ENCODE measurements around the gene AMN1. TPM values are rescaled to one million over a fixed set of nuclear protein-coding genes. Genes with fewer than 3 reads are reported as not detected.
"Not testable (repeated sequence)": the region's sequence is repeated elsewhere in the genome, so short reads cannot be mapped to it uniquely, and the experiment has no call there.

Gene AMN1
- polyA plus RNA-seq, 4 donors = 1.3 to 8.6 (median 5.8) TPM

GRCh38 chr12:31744363-31744762 is 15.5 kb upstream of the AMN1 start:
- WGBS, 3 donors = 15 to 66% (median 48%) methylated on average over 4 of the region's 4 CpGs
- H3K36me3 ChIP-seq (ENCODE audit: control insufficient read depth in 3 of 3, insufficient read depth in 2 of 3, low read depth in 1 of 3, low read length in 3 of 3); H3K4me1 ChIP-seq (ENCODE audit: control insufficient read depth in 3 of 3, insufficient read depth in 2 of 3, low read depth in 1 of 3, low read length in 2 of 3); H3K27me3 ChIP-seq (ENCODE audit: control insufficient read depth in 3 of 3, insufficient read depth in 3 of 3, low read length in 3 of 3); H3K4me3 ChIP-seq (ENCODE audit: low read depth in 1 of 3, low read length in 3 of 3): not testable (repeated sequence)
- FAIRE-seq (peak; percentile 19), DNase-seq (peak in 1 of 2 donors; percentile 90)
- peak overlapping the region; percentile 44 to 86 (median 68) for H3K27ac ChIP-seq (ENCODE audit: low read depth in 1 of 3, low read length in 2 of 3)
- H3K9me3 ChIP-seq (ENCODE audit: control insufficient read depth in 2 of 2, insufficient read depth in 1 of 2, low read depth in 1 of 2, low read length in 1 of 2) = peaks cover 0 to 32% of the 10 kb centered on the region in 2 donors

- H3K4me1 ChIP-seq (ENCODE audit: control insufficient read depth in 3 of 3, insufficient read depth in 2 of 3, low read depth in 1 of 3, low read length in 2 of 3) = peaks cover 0 to 4% (median 2%) of the 10 kb centered on the region in 3 donors
- DNase-seq (peak in 1 of 2 donors; percentile 69), FAIRE-seq (no peak)
- no peak overlapping the region for H3K4me3 ChIP-seq (ENCODE audit: low read depth in 1 of 3, low read length in 3 of 3)
- no peak overlapping the region for H3K27ac ChIP-seq (ENCODE audit: low read depth in 1 of 3, low read length in 2 of 3)
- no peaks in the 10 kb centered on the region for H3K36me3 ChIP-seq (ENCODE audit: control insufficient read depth in 3 of 3, insufficient read depth in 2 of 3, low read depth in 1 of 3, low read length in 3 of 3)
- no peaks in the 10 kb centered on the region for H3K27me3 ChIP-seq (ENCODE audit: control insufficient read depth in 3 of 3, insufficient read depth in 3 of 3, low read length in 3 of 3)
- 0 to 5% (median 4%) methylated on average over 1 of the region's 1 CpG for WGBS, 3 donors
- H3K9me3 ChIP-seq (ENCODE audit: control insufficient read depth in 2 of 2, insufficient read depth in 1 of 2, low read depth in 1 of 2, low read length in 1 of 2) = peaks cover 0 to 18% of the 10 kb centered on the region in 2 donors
These were observed 14.1 kb upstream of the AMN1 start for GRCh38 chr12:31742891-31743290.

- H3K4me3 ChIP-seq (ENCODE audit: low read depth in 1 of 3, low read length in 3 of 3) = no peak overlapping the region
- H3K36me3 ChIP-seq (ENCODE audit: control insufficient read depth in 3 of 3, insufficient read depth in 2 of 3, low read depth in 1 of 3, low read length in 3 of 3) = no peaks in the 10 kb centered on the region
- no peak for DNase-seq
- H3K9me3 ChIP-seq (ENCODE audit: control insufficient read depth in 2 of 2, insufficient read depth in 1 of 2, low read depth in 1 of 2, low read length in 1 of 2) = peaks cover 0 to 11% of the 10 kb centered on the region in 2 donors
- no peaks in the 10 kb centered on the region for H3K27me3 ChIP-seq (ENCODE audit: control insufficient read depth in 3 of 3, insufficient read depth in 3 of 3, low read length in 3 of 3)
- no peaks in the 10 kb centered on the region for H3K4me1 ChIP-seq (ENCODE audit: control insufficient read depth in 3 of 3, insufficient read depth in 2 of 3, low read depth in 1 of 3, low read length in 2 of 3)
- no peak overlapping the region for H3K27ac ChIP-seq (ENCODE audit: low read depth in 1 of 3, low read length in 2 of 3)
- no peak for FAIRE-seq
- WGBS, 3 donors = 55 to 61% (median 58%) methylated on average over 3 of the region's 3 CpGs
These were observed 11.8 kb upstream of the AMN1 start for GRCh38 chr12:31740628-31741027.

- FAIRE-seq (no peak), DNase-seq (no peak)
- H3K27me3 ChIP-seq (ENCODE audit: control insufficient read depth in 3 of 3, insufficient read depth in 3 of 3, low read length in 3 of 3) = no peaks in the 10 kb centered on the region
- WGBS, 3 donors = 68 to 76% (median 73%) methylated on average over 2 of the region's 2 CpGs
- H3K27ac ChIP-seq (ENCODE audit: low read depth in 1 of 3, low read length in 2 of 3) = no peak overlapping the region
- no peak overlapping the region for H3K4me3 ChIP-seq (ENCODE audit: low read depth in 1 of 3, low read length in 3 of 3)
- no peaks in the 10 kb centered on the region for H3K36me3 ChIP-seq (ENCODE audit: control insufficient read depth in 3 of 3, insufficient read depth in 2 of 3, low read depth in 1 of 3, low read length in 3 of 3)
- H3K4me1 ChIP-seq (ENCODE audit: control insufficient read depth in 3 of 3, insufficient read depth in 2 of 3, low read depth in 1 of 3, low read length in 2 of 3) = peaks cover 0 to 5% (median 2%) of the 10 kb centered on the region in 3 donors
- H3K9me3 ChIP-seq (ENCODE audit: control insufficient read depth in 2 of 2, insufficient read depth in 1 of 2, low read depth in 1 of 2, low read length in 1 of 2) = no peaks in the 10 kb centered on the region
These were observed 8.9 kb upstream of the AMN1 start for GRCh38 chr12:31737763-31738162.

- no peaks in the 10 kb centered on the region for H3K9me3 ChIP-seq (ENCODE audit: control insufficient read depth in 2 of 2, insufficient read depth in 1 of 2, low read depth in 1 of 2, low read length in 1 of 2)
- H3K27me3 ChIP-seq (ENCODE audit: control insufficient read depth in 3 of 3, insufficient read depth in 3 of 3, low read length in 3 of 3) = no peaks in the 10 kb centered on the region
- no peak overlapping the region for H3K4me3 ChIP-seq (ENCODE audit: low read depth in 1 of 3, low read length in 3 of 3)
- H3K4me1 ChIP-seq (ENCODE audit: control insufficient read depth in 3 of 3, insufficient read depth in 2 of 3, low read depth in 1 of 3, low read length in 2 of 3) = peaks cover 0 to 5% (median 2%) of the 10 kb centered on the region in 3 donors
- 79 to 82% (median 81%) methylated on average over 4 of the region's 4 CpGs for WGBS, 3 donors
- no peak overlapping the region for H3K27ac ChIP-seq (ENCODE audit: low read depth in 1 of 3, low read length in 2 of 3)
- H3K36me3 ChIP-seq (ENCODE audit: control insufficient read depth in 3 of 3, insufficient read depth in 2 of 3, low read depth in 1 of 3, low read length in 3 of 3) = no peaks in the 10 kb centered on the region
- DNase-seq (no peak), FAIRE-seq (no peak)
These were observed 8.5 kb upstream of the AMN1 start for GRCh38 chr12:31737345-31737744.

- H3K36me3 ChIP-seq (ENCODE audit: control insufficient read depth in 3 of 3, insufficient read depth in 2 of 3, low read depth in 1 of 3, low read length in 3 of 3) = no peaks in the 10 kb centered on the region
- no peak overlapping the region for H3K27ac ChIP-seq (ENCODE audit: low read depth in 1 of 3, low read length in 2 of 3)
- H3K4me3 ChIP-seq (ENCODE audit: low read depth in 1 of 3, low read length in 3 of 3) = no peak overlapping the region
- no peak for DNase-seq
- no peaks in the 10 kb centered on the region for H3K9me3 ChIP-seq (ENCODE audit: control insufficient read depth in 2 of 2, insufficient read depth in 1 of 2, low read depth in 1 of 2, low read length in 1 of 2)
- H3K4me1 ChIP-seq (ENCODE audit: control insufficient read depth in 3 of 3, insufficient read depth in 2 of 3, low read depth in 1 of 3, low read length in 2 of 3) = peaks cover 0 to 5% (median 2%) of the 10 kb centered on the region in 3 donors
- no peaks in the 10 kb centered on the region for H3K27me3 ChIP-seq (ENCODE audit: control insufficient read depth in 3 of 3, insufficient read depth in 3 of 3, low read length in 3 of 3)
- FAIRE-seq = no peak
These were observed 7.7 kb upstream of the AMN1 start for GRCh38 chr12:31736472-31736871.

- not testable (repeated sequence) for FAIRE-seq; H3K27me3 ChIP-seq (ENCODE audit: control insufficient read depth in 3 of 3, insufficient read depth in 3 of 3, low read length in 3 of 3); H3K4me1 ChIP-seq (ENCODE audit: control insufficient read depth in 3 of 3, insufficient read depth in 2 of 3, low read depth in 1 of 3, low read length in 2 of 3); DNase-seq; H3K36me3 ChIP-seq (ENCODE audit: control insufficient read depth in 3 of 3, insufficient read depth in 2 of 3, low read depth in 1 of 3, low read length in 3 of 3); H3K4me3 ChIP-seq (ENCODE audit: low read depth in 1 of 3, low read length in 3 of 3)
- Histone ChIP-seq H3K9me3 (ENCODE audit: control insufficient read depth in 2 of 2, insufficient read depth in 1 of 2, low read depth in 1 of 2, low read length in 1 of 2) (peaks cover 0 to 11% of the 10 kb centered on the region in 2 donors), H3K27ac (ENCODE audit: low read depth in 1 of 3, low read length in 2 of 3) (peak overlapping the region in 1 of 3 donors; percentile 79)
- 73 to 88% (median 80%) methylated on average over 15 of the region's 15 CpGs for WGBS, 3 donors
These were observed 5.0 kb upstream of the AMN1 start for GRCh38 chr12:31733549-31734432.

- no peaks in the 10 kb centered on the region for H3K27me3 ChIP-seq (ENCODE audit: control insufficient read depth in 3 of 3, insufficient read depth in 3 of 3, low read length in 3 of 3)
- no peak overlapping the region for H3K4me3 ChIP-seq (ENCODE audit: low read depth in 1 of 3, low read length in 3 of 3)
- peaks cover 0 to 11% of the 10 kb centered on the region in 2 donors for H3K9me3 ChIP-seq (ENCODE audit: control insufficient read depth in 2 of 2, insufficient read depth in 1 of 2, low read depth in 1 of 2, low read length in 1 of 2)
- WGBS, 3 donors = 55 to 63% (median 56%) methylated on average over 5 of the region's 5 CpGs
- no peaks in the 10 kb centered on the region for H3K36me3 ChIP-seq (ENCODE audit: control insufficient read depth in 3 of 3, insufficient read depth in 2 of 3, low read depth in 1 of 3, low read length in 3 of 3)
- H3K4me1 ChIP-seq (ENCODE audit: control insufficient read depth in 3 of 3, insufficient read depth in 2 of 3, low read depth in 1 of 3, low read length in 2 of 3) = peaks cover 0 to 5% (median 2%) of the 10 kb centered on the region in 3 donors
- DNase-seq (peak; percentile 79 to 93), FAIRE-seq (no peak)
- H3K27ac ChIP-seq (ENCODE audit: low read depth in 1 of 3, low read length in 2 of 3) = peak overlapping the region; percentile 64 to 88 (median 79)
These were observed 4.2 kb upstream of the AMN1 start for GRCh38 chr12:31732926-31733548.

Measured in small intestine (tissue), 7 donors.